Hepatocyte (in vitro differentiated cells): Measurements from ENCODE around the gene SYS1. TPM values are rescaled to one million over a fixed set of nuclear protein-coding genes. Genes with fewer than 3 reads are reported as not detected.
A peak's percentile ranks its signal among the peaks of the same experiment; 100 is the strongest.

Source experiments
- DNase-seq: peaks from one replicate; pipeline ENCODE4 v3.0.0-alpha.2; 2016; ENCODE audit warnings: low spot score
- H2AFZ ChIP-seq: fragments of 200-600 bp; sonication (generic); 2 replicates; pipeline ENCODE4 v1.6.0; 2016; ENCODE audit warnings: antibody characterized with exemption, mild to moderate bottlenecking
- H3K27ac ChIP-seq: fragments of 200-600 bp; sonication (generic); 2 replicates; pipeline ENCODE4 v1.5.1; 2016; ENCODE audit warnings: mild to moderate bottlenecking
- H3K27me3 ChIP-seq: fragments of 200-600 bp; sonication (generic); 2 replicates; pipeline ENCODE4 v1.6.1; 2016
- H3K36me3 ChIP-seq: fragments of 200-600 bp; sonication (generic); replicated peaks from 2 replicates; pipeline ENCODE4 v1.5.1; 2016; ENCODE audit warnings: low read depth; ENCODE audit not compliant: insufficient read depth
- H3K4me1 ChIP-seq: fragments of 200-600 bp; sonication (generic); 2 replicates; pipeline ENCODE4 v1.5.1; 2016; ENCODE audit warnings: mild to moderate bottlenecking, moderate library complexity; ENCODE audit not compliant: insufficient read depth
- H3K4me2 ChIP-seq: fragments of 200-600 bp; sonication (generic); 2 replicates; pipeline ENCODE4 v1.6.0; 2016
- H3K4me3 ChIP-seq: fragments of 200-600 bp; sonication (generic); 2 replicates; pipeline ENCODE4 v1.5.1; 2016; ENCODE audit warnings: mild to moderate bottlenecking
- H3K79me2 ChIP-seq: fragments of 200-600 bp; sonication (generic); 2 replicates; pipeline ENCODE4 v1.6.0; 2017; ENCODE audit warnings: mild to moderate bottlenecking
- H3K9me2 ChIP-seq: fragments of 200-600 bp; sonication (generic); replicated peaks from 2 replicates; pipeline ENCODE4 v1.6.0; 2017; ENCODE audit warnings: mild to moderate bottlenecking; ENCODE audit not compliant: insufficient read depth
- H3K9me3 ChIP-seq: fragments of 200-600 bp; sonication (generic); 2 replicates; pipeline ENCODE4 v1.5.1; 2016; ENCODE audit warnings: low read depth, mild to moderate bottlenecking
- H4K20me1 ChIP-seq: fragments of 200-600 bp; sonication (generic); 2 replicates; pipeline ENCODE4 v1.6.0; 2016; ENCODE audit warnings: mild to moderate bottlenecking; ENCODE audit not compliant: insufficient read depth, poor library complexity, severe bottlenecking
- EZH2 ChIP-seq: fragments of 200-600 bp; sonication (generic); IDR thresholded peaks from 2 replicates; pipeline ENCODE4 v1.6.1; 2016; ENCODE audit warnings: antibody characterized with exemption, mild to moderate bottlenecking, borderline replicate concordance
- EZH2phosphoT487 ChIP-seq: fragments of 200-600 bp; sonication (generic); IDR thresholded peaks from one replicate; pipeline ENCODE4 v1.6.1; 2018; ENCODE audit warnings: antibody characterized with exemption, mild to moderate bottlenecking, low read depth, moderate library complexity; ENCODE audit not compliant: unreplicated experiment, severe bottlenecking
- WGBS: methylation state at CpG from one replicate; pipeline ENCODE4 v1.1.6; 2016; ENCODE audit warnings: low lambda C conversion rate; ENCODE audit errors: missing lambda C conversion rate; 5-methylcytosine and 5-hydroxymethylcytosine counted together
- polyA plus RNA-seq: library from polyadenylated mRNA; unstranded; fragments of >200 nt; fragmentation: Nextera tagmentation; extraction: Ambion mirVana; gene quantifications from 2 replicates; pipeline ENCODE4 v1.2.1, GENCODE V29; 2016
- total RNA-seq: library from RNA; depleted of rRNA; stranded (reverse); fragments of >200 nt; gene quantifications from 2 replicates; pipeline ENCODE4 v1.2.3, GENCODE V29; 2014
- TF ChIP-seq, protein P1 (sequence below): fragments of 200-600 bp; sonication (generic); IDR thresholded peaks from 2 replicates; pipeline ENCODE4 v1.5.1; 2016; ENCODE audit warnings: antibody characterized with exemption, mild to moderate bottlenecking; ENCODE audit not compliant: poor library complexity

The SYS1 gene
- total and polyA plus RNA-seq, 2 experiments from 2014 or later, result 35.8 to 42.0 TPM

DNA sequence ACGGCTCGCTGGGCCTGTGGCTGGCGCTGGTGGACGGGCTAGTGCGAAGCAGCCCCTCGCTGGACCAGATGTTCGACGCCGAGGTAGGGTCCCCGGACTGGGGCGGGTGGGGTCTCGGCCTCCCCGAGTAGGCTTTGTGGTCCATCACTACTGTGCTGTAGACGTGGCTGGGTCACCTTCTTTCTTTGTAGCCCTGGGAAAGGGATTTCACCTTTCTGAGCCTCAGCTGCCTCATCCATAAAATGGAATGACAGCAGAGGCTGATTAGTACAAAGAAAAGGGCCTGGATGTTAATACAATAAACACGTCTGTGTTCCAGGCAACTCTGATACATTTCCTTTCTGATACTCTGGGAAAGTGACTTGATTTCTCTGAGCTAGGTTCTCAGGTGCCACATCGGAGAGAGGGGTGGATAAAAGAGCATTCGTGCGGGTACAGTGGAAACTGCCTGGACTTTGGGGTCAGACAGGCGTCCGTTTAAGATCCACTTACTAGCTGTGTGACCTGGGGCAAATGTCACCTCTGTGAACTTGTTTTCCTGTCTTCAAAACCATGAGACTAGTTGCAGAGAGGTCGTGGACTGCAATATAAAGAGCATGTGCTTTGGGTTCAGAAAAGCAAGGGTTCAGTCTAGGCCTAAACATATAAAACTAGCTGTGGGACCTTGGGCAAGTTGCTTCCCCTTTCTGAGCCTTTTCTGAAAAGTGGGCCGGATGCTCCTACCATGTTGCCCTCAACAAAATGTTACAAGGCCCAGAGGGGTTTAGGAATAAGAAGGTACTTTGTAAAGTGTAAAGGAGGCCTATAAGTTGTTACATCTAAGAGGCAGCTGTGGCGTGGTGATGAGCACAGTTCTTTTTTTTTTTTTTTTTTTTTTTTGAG is 896 bp downstream of the SYS1 start:
- Histone ChIP-seq H3K27me3 (no peaks in the 10 kb centered on the region), H3K36me3 (no peaks in the 10 kb centered on the region), H3K9me3 (no peaks in the 10 kb centered on the region), H3K4me1 (peaks cover 22% of the 10 kb centered on the region), H4K20me1 (no peaks in the 10 kb centered on the region), H3K79me2 (peaks cover 25% of the 10 kb centered on the region), H3K27ac (peak overlapping the region; percentile 98), H3K4me2 (peak overlapping the region; percentile 95), H3K4me3 (peak overlapping the region; percentile 63), H2AFZ (peak overlapping the region; percentile 69), H3K9me2 (no peaks in the 10 kb centered on the region)
- DNase-seq, result no peak
- WGBS, result 24% methylated on average over 23 of the region's 23 CpGs
- no peak for TF ChIP-seq EZH2
- TF ChIP-seq EZH2phosphoT487, result no peak
- TF ChIP-seq, protein P1, sequence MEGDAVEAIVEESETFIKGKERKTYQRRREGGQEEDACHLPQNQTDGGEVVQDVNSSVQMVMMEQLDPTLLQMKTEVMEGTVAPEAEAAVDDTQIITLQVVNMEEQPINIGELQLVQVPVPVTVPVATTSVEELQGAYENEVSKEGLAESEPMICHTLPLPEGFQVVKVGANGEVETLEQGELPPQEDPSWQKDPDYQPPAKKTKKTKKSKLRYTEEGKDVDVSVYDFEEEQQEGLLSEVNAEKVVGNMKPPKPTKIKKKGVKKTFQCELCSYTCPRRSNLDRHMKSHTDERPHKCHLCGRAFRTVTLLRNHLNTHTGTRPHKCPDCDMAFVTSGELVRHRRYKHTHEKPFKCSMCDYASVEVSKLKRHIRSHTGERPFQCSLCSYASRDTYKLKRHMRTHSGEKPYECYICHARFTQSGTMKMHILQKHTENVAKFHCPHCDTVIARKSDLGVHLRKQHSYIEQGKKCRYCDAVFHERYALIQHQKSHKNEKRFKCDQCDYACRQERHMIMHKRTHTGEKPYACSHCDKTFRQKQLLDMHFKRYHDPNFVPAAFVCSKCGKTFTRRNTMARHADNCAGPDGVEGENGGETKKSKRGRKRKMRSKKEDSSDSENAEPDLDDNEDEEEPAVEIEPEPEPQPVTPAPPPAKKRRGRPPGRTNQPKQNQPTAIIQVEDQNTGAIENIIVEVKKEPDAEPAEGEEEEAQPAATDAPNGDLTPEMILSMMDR, result no peak

DNA sequence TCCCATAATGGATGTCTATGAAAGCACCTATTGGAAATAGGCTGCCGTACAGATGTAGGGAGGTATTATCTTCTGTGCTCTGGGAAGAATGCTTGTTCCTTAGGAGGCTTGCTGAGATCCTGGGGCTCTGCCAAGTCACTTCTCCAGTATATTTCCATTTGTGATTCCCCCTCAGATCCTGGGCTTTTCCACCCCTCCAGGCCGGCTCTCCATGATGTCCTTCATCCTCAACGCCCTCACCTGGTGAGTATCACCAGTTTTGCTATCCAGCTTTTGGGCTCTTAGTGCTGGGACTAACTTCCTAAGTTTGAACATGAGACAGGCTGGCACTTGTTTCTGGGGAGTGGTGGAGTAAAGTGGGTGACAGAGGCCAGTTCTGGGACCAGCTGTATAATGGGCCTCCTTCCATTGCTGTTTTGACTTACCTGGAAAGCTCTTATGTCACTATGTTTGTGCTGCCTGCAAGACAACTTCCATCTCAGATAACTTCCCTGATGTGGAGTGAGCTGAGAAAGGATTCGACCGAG is 2.6 kb downstream of the SYS1 start:
- H3K4me3 ChIP-seq, result no peak overlapping the region
- no peaks in the 10 kb centered on the region for H3K36me3 ChIP-seq
- no peaks in the 10 kb centered on the region for H4K20me1 ChIP-seq
- 96% methylated on average over 5 of the region's 5 CpGs for WGBS
- DNase-seq, result no peak
- H3K9me3 ChIP-seq, result no peaks in the 10 kb centered on the region
- H3K4me2 ChIP-seq, result no peak overlapping the region
- H2AFZ ChIP-seq, result no peak overlapping the region
- H3K79me2 ChIP-seq, result peaks cover 25% of the 10 kb centered on the region
- H3K4me1 ChIP-seq, result peaks cover 17% of the 10 kb centered on the region
- no peak overlapping the region for H3K27ac ChIP-seq
- H3K27me3 ChIP-seq, result no peaks in the 10 kb centered on the region
- H3K9me2 ChIP-seq, result no peaks in the 10 kb centered on the region
- no peak for TF ChIP-seq EZH2
- TF ChIP-seq, protein P1, result no peak
- no peak for TF ChIP-seq EZH2phosphoT487

DNA sequence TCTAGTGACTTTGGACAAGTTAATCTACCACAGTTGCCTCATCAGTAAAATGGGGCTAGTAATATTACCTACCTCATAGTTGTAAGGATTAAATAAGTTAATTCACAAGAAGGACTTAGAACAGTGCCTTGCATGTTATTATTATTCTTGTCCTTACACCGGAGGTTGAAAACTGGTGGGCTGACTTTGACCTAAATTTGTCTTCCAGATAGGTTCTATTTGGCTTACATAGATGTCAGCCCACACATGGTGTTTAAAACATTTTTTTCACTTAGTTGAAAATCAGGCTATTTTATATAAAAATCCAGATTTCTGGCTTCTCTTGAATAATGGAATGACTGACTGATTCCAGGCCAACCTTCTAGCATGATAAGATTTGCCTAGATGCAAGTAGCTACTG is 3.2 kb downstream of the SYS1 start:
- H3K9me2 ChIP-seq, result no peaks in the 10 kb centered on the region
- no peak overlapping the region for H3K27ac ChIP-seq
- H3K79me2 ChIP-seq, result peaks cover 25% of the 10 kb centered on the region
- no peaks in the 10 kb centered on the region for H4K20me1 ChIP-seq
- 87% methylated on average over 1 of the region's 1 CpG for WGBS
- no peaks in the 10 kb centered on the region for H3K9me3 ChIP-seq
- TF ChIP-seq, protein P1, result no peak
- no peak for TF ChIP-seq EZH2phosphoT487
- no peak for TF ChIP-seq EZH2
- H3K4me1 ChIP-seq, result peaks cover 11% of the 10 kb centered on the region
- no peak overlapping the region for H2AFZ ChIP-seq
- no peaks in the 10 kb centered on the region for H3K27me3 ChIP-seq
- H3K36me3 ChIP-seq, result no peaks in the 10 kb centered on the region
- H3K4me2 ChIP-seq, result no peak overlapping the region
- no peak for DNase-seq
- no peak overlapping the region for H3K4me3 ChIP-seq
